ENCODE measurements around the gene FBXO46.

DNA sequence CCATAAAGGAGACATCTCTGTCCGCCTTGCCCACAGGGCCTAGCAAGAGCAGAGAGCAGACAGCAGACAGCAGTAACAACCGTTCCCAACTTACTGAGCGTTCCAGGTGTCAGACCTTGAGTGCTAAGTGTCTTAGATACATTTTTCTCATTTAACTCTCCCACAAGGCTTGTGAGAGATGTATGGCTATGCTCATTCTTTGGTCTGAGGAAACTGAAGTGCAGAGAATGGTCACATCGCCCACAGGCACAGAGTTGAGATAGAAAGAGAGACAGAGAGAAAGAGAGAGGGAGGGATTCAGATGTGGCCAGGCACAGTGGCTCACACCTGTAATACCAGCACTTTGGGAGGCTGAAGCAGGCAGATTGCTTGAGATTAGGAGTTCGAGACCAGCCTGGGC, 16.8 kb upstream of the FBXO46 start:
- TF ChIP-seq, protein P1, sequence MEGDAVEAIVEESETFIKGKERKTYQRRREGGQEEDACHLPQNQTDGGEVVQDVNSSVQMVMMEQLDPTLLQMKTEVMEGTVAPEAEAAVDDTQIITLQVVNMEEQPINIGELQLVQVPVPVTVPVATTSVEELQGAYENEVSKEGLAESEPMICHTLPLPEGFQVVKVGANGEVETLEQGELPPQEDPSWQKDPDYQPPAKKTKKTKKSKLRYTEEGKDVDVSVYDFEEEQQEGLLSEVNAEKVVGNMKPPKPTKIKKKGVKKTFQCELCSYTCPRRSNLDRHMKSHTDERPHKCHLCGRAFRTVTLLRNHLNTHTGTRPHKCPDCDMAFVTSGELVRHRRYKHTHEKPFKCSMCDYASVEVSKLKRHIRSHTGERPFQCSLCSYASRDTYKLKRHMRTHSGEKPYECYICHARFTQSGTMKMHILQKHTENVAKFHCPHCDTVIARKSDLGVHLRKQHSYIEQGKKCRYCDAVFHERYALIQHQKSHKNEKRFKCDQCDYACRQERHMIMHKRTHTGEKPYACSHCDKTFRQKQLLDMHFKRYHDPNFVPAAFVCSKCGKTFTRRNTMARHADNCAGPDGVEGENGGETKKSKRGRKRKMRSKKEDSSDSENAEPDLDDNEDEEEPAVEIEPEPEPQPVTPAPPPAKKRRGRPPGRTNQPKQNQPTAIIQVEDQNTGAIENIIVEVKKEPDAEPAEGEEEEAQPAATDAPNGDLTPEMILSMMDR (conservative IDR thresholded peaks at IDR 0.05), result no peak
- no peak for TF ChIP-seq ZFX (IDR thresholded peaks at IDR 0.05)
